Adipose tissue (tissue), 3 donors: ENCODE data around the gene C10orf95. TPM values are rescaled to one million over a fixed set of nuclear protein-coding genes. Genes with fewer than 3 reads are reported as not detected.
"Not testable (repeated sequence)": the region's sequence is repeated elsewhere in the genome, so short reads cannot be mapped to it uniquely, and the experiment has no call there.

Source experiments
- H3K27ac ChIP-seq: one replicate; pipeline ENCODE4 v1.5.1; 2013; ENCODE audit warnings: low read depth, low read length
- WGBS, 3 donors: extraction: QIAGEN DNeasy Blood & Tissue Kit; methylation state at CpG; one replicate each; pipeline ENCODE4 v1.1.7; 2013; 5-methylcytosine and 5-hydroxymethylcytosine counted together
- polyA plus RNA-seq, 3 donors: library from polyadenylated mRNA; stranded (reverse); fragments of 200-250 nt; gene quantifications; one replicate each; pipeline ENCODE4 v1.2.3, GENCODE V29; 2013
- donor health status: healthy with polysubstance abuse.
- donor health status: Bipolar disorder and iron deficiency.
- donor health status: healthy.

Gene C10orf95
- polyA plus RNA-seq, 3 donors, result 0.06 to 0.44 TPM; not detected in 1

DNA sequence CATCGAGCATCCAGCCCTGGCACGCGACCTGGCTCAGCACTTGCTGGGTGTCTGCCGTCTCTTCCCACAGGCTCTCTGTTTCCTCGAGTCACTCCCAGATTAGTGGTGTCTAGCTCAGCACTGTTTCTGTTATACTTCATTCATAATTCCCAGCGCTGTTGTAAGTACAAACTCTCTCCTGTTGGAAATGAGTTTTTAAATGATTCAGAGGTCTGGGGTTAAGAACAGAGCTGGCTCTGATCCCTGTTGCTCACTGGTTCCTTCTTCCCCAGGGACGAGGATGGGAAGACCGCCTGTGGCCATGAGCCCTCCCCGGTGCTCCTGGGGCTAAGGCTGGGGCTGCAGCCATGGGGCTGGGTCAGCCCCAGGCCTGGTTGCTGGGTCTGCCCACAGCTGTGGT is 17.3 kb upstream of the C10orf95 start:
- H3K27ac ChIP-seq, result no peak overlapping the region
- 52 to 86% (median 64%) methylated on average over 9 of the region's 9 CpGs for WGBS, 3 donors

DNA sequence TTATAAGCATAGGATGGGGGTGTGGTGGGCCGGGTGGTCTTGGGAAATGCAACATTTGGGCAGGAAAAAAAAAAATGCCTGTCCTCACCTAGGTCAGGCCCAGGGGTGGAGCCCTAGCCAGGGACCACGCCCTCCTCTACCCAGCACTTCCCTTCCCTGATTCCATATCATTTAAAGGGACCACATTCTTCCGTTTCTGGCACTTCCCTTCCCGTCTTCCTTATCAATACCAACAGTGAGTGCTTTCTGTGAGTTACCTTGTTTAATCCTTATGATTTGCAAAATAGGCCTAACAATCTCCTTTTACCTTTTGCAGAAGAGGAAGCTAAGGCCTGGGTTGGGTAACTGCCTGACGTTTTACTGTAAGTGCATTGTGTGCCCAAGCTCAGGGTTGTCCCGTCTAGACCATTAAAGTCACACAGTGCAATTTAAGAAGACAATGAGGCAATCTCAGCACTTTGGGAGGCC is 16.7 kb upstream of the C10orf95 start:
- no peak overlapping the region for H3K27ac ChIP-seq
- 30 to 43% (median 38%) methylated on average over 6 of the region's 6 CpGs for WGBS, 3 donors

DNA sequence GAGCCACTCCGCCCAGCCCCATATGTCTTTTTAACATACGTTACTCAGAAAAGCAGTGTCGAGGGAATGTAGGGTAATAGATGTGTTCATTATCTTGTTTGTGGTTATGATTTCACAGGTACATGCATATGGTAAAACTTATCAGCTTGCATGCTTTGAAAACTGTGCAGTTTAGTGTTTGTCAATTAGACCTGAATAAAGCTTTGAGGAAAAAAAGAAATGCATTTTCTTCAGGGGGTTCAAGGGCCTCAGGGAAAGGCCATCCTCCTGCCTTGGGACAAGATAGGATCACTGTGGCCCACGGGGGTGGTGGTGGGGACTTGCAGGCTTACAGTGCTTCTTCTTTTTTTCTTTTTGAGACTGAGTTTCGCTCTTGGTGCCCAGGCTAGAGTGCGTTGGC is 16.0 kb upstream of the C10orf95 start:
- 71 to 88% (median 83%) methylated on average over 6 of the region's 6 CpGs for WGBS, 3 donors

DNA sequence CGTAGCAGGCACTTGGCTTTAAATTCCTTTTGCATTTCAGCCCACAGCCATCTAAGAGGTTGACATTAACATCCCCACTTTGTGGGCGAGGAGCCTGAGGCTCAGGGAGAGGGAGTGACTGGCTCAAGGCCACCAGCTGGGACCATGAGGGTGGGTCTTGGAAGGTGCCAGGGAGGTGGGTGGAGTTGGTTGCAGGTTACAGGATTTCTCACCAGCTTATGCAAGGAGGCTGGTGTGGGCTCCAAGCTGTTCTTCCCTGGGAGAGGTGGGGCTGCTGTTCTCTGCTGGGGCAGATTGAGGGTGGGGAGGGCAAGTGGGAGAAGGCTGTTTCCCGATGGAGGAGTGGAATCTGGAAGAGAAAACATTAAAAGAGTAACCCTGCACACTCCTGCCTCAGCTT is 14.1 kb upstream of the C10orf95 start:
- H3K27ac ChIP-seq, result no peak overlapping the region
- WGBS, 3 donors, result 47 to 69% (median 68%) methylated on average over 3 of the region's 3 CpGs

More for the DNA sequence above, 16.0 kb upstream of the C10orf95 start:
- H3K27ac ChIP-seq, result no peak overlapping the region

DNA sequence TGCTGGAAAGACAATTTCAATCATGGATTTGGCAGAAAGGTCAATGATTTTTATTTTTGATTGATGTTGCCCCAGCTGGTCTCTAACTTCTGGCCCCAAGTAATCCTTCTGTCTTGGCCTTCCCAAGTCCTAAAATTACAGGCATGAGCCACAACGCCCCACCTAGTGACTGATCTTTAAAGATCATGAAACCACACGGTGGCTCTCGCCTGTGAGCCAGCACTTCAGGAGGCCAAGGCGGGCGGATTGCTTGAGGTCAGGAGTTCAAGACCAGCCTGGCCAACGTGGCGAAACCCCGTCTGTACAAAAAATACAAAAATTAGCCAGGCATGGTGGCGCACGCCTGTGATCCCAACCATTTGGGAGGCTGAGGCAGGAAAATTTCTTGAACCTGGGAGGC is 12.6 kb upstream of the C10orf95 start:
- WGBS, 3 donors, result 87 to 90% (median 88%) methylated on average over 10 of the region's 10 CpGs
- H3K27ac ChIP-seq, result no peak overlapping the region

DNA sequence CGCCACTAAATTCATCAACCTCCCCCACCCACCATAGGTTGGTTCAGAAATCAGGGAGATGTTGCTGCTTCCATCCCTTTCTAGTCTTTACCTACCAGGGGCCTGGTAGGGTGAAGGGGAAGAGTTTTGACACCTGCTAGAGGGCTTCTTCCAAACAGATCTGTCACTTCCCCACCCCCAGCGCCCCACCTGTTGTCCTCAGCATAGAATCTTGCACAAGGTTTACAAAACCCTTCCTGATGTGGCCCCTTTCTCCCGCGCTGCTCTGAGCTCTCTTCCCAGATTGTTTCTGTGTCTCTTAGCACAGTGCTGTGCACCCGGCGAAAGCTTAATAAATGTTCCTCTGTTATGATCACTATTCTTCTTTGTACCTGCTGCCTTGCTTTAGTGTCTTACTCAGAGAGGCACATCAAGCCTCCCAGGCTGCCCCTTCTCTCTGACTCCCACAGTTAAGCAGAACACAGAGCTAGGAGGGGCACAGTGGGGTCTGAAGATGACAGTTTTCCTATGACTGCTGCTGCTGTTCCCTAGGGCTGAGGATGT is 11.2 kb upstream of the C10orf95 start:
- H3K27ac ChIP-seq, result no peak overlapping the region
- 60 to 85% (median 68%) methylated on average over 6 of the region's 6 CpGs for WGBS, 3 donors

DNA sequence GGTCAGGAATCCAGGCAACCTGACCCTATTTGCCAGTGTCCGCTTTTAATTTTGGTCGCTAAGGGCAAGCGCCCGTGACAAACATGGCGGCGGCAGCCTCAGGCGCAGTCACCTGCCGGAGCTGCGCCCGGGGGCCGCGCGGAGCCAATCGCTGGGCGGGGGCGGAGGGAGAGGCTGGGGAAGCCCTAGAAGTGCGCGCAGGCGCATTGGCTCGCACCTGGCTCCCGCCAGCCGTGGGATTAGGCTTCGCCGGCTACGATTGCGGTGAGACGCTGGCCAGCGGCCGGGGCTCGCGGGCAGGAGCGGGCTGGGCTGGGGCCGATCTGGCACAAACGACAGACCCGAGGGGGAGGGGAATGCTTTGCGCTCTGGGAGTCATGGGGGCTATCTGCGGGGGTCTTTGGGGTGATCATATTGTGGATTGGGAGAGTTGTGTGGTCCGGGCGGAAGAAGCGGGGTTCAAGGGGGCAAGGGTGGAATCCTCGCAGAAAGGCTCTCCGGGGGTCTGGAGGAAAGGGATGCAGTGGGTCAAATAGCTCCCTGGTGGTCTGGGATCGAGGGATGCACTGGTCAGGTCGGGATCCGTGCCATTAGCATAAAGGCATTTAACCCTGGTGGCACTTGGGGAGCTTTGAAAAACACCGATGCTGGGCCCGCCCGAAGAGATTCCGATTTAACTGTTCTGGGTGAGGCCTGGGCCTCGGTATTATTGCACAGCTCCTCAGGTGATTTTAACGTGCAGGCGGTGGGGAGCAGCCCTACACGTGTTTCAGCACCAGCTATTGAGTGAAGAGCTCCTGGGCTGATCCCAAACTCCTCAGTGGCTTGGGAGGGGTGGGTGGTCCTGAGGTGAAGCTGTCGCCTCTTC is 10.1 kb upstream of the C10orf95 start:
- no peak overlapping the region for H3K27ac ChIP-seq
- 3 to 5% (median 4%) methylated on average over 47 to 54 of the region's 54 CpGs for WGBS, 3 donors

DNA sequence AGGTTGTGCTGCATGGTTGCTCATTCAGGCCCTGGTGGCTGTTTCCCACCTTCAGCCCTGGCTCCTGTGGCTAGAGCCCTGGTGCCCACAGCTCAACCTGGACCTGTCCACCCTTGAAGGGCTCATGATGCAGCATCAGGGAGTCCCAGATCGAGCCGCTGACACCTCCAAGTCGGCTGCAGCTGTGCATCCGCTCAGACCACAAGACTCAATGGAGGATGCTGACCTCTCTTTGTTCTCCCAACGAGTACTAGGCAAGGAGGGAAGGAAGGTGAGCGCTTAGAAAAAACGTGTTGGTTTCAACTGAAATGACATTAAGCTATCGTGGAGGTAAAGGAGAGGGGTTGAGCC is 9.5 kb upstream of the C10orf95 start:
- H3K27ac ChIP-seq, result no peak overlapping the region
- WGBS, 3 donors, result 19 to 24% (median 21%) methylated on average over 7 to 8 of the region's 8 CpGs

DNA sequence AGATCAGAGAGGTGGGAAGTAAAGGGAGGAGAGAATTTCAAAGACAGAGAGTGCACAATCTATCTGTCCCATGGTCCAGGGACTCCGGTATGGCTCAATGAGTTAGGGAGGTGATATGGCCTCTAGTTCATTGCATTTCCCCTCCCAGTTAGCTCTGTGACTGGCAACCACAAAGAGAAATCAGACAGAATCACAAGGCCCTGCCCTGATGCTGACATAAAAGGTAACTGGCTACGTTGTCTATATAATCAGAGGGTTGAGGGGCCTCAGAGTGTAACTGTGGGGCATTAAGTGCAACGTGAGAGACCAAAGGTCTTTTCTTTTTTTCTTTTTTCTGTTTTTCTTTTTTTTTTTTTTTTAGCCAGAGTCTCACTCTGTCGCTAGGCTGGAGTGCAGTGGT is 7.3 kb upstream of the C10orf95 start:
- 78 to 84% (median 81%) methylated on average over 4 of the region's 4 CpGs for WGBS, 3 donors
- H3K27ac ChIP-seq, result no peak overlapping the region

DNA sequence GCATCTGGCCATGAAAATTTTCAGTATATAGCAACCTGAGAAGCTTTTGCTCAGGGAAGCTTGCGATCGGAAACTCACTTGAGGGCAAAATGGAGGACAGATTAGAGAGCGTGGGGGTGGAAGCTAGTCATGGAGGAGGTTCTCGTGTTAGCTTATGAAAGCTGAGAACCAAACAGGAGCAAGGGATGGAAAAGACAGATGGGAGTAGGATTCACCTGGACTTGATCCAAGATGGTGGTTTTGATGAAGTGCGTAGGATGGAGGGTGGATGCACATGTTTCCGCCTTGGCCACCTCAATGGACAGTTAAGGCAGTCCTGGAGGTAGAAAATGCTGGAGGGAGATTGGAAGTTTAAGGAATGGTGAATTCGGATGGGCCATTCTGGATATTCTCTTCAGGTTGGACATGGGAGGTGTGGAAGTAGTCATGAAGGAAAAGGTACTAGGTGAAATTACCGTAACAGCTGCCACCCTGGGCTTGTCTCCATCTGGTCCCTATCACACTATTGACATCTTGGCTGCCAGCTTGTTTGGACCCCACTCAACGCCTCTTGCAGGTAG is 6.3 kb upstream of the C10orf95 start:
- 82 to 89% (median 85%) methylated on average over 9 of the region's 9 CpGs for WGBS, 3 donors
- H3K27ac ChIP-seq, result no peak overlapping the region

DNA sequence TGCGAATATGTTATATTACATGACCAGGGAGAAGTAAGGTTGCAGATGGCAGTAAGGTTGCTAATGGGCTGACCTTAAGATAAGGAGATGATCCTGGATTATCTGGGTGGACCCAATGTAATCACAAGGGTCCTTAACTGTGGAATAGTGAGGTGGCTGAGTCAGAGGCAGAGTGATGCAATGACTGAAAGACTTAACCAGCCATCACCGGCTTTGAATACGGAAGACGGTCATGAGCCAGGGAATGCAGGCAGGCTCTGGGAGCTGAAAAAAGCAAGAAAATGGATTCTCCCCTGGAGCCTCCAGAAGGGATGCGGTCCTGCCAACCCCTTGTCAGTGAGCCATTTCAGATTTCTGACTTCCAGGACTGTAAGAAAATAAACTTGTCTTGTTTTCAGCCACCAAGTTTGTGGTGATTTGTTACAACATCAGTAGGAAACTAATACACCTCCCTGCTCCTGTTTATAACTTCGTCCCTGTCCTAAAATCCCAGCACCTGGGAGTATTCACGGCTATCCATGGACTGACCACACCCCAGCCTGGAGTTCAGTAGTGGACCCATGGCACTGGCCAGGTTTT is 4.6 kb upstream of the C10orf95 start:
- WGBS, 3 donors, result 56 to 80% (median 65%) methylated on average over 7 of the region's 7 CpGs
- H3K27ac ChIP-seq, result no peak overlapping the region

DNA sequence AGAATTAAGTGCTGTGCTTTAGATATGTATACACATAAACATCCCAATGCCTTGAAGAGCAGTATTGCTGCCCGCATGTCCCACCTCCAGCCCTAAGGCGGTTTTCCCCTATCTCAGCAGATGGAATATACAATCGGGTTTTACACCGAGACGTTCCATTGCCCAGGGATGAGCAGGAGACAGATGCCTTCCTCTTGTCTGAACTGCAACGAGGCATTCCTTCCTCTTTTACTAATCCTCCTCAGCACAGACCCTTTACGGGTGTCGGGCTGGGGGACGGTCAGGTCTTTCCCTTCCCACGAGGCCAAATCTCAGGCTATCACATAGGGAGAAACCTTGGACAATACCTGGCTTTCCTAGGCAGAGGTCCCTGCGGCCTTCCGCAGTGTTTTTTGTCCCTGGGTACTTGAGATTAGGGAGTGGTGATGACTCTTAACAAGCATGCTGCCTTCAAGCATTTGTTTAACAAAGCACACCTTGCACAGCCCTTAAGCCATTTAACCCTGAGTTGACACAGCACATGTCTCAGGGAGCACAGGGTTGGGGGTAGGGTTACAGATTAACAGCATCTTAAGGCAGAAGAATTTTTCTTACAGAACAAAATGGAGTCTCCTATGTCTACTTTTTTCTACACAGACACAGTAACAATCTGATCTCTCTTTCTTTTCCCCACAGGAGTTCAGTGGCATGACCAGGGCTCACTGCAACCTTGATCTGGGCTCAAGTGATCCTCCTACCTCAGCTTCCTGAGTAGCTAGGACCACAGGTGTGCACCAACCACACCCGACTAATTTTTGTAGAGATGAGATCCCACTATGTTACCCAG is 3.5 kb upstream of the C10orf95 start:
- WGBS, 3 donors, result 67 to 78% (median 76%) methylated on average over 13 of the region's 13 CpGs
- not testable (repeated sequence) for H3K27ac ChIP-seq

DNA sequence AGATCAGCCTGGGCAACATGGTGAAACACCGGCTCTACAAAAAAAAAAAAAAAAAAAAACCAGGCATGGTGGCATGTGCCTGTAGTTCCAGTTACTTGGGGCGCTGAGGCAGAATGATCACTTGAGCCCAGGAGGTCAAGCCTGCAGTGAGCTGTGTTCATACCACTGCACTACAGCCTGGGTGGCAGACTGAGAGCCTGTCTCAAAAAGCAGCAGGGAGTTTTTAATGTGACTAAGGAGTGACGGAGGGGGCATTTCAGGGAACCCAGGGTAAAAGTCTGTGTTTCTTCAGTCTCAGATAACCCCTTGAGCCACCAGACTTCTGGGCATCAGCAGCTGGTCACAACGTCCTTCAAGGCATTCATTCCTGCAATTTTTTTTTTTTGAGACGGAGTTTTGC is 2.2 kb upstream of the C10orf95 start:
- WGBS, 3 donors, result 74 to 85% (median 78%) methylated on average over 5 of the region's 5 CpGs
- no peak overlapping the region for H3K27ac ChIP-seq

DNA sequence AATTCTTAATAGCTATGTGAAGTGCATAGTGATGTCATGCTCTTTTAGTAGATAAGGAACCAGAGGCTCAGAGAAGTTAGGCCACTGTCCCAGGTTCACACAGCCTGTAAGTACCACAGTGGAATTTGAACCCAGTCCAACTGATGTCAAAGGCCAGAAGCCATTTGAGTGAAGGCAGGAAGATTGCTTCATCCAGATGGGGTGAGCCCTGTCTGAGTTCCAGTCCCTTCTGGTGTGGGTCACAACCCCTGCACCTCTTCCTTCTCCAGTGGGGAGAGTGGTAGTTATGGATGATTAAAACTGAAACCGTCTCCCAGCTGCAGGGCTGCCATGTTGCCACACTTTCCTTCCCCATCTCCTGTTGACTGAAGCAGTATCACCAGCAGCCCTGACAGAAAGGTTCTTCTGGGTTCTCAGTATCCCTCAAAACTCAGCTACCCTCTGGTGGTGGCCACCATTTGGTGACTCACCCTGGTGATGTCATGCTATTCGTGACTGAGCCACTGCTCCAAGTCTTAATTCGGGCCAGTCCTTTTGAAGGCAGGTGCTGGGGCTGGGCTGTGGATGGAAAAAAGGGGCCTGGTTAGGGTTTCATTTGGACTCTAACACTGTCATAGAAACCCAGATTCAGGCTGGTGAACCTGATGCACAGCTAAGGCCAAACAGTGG is 1.5 kb upstream of the C10orf95 start:
- no peak overlapping the region for H3K27ac ChIP-seq
- 37 to 62% (median 39%) methylated on average over 3 of the region's 3 CpGs for WGBS, 3 donors

DNA sequence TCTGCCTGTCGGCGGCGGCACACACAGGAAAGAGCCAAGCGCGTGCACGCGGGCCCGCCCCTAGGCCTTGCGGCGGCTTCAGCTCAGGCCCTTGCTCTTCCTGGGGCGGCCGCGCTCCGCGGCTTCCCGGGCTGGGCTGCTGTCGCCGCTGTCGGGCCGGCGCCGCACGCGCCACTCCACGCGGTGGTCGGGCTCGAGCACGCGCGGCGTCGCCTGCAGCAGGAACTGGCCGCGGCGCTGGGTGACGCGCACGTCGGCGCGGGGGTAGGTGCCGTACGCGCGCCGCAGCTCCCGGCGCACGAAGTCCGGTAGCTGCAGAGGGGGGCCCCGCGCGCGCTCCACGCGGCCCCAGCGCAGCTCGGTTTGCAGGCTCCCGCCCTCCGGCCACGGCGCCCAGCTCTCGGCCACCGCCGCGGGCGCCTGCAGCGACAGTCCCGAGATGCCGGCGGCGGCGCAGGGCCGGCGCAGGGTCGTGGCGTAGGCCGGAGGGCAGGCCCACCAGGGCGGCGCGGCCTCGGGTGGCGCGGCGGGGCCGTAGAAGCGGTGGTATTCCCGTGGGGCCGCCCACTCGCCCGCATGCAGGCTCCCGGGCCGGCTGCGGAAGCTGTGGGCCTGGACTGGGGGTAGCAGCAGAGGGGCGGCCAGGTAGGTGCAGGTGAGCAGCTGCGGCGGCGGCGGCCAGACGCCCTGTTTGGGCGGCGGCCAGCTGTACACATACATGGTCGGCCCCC is 804 bp downstream of the C10orf95 start:
- H3K27ac ChIP-seq, result no peak overlapping the region
- 0 to 1% (median 0%) methylated on average over 54 to 104 of the region's 104 CpGs for WGBS, 3 donors

DNA sequence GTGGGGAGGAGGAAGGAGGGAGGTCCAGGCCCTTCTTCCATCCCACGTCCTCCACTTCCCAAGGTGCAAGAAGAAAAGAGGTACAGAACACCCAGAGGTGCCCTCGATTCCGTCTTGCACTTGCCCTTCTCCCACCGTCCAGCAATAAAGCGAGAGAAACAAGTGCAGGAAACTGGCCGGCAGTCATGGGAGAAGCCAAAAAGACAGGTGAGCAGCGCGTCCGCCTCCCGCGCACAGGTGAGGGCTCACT is 1.3 kb downstream of the C10orf95 start:
- no peak overlapping the region for H3K27ac ChIP-seq
- WGBS, 3 donors, result 0 to 1% (median 0%) methylated on average over 10 to 11 of the region's 11 CpGs

DNA sequence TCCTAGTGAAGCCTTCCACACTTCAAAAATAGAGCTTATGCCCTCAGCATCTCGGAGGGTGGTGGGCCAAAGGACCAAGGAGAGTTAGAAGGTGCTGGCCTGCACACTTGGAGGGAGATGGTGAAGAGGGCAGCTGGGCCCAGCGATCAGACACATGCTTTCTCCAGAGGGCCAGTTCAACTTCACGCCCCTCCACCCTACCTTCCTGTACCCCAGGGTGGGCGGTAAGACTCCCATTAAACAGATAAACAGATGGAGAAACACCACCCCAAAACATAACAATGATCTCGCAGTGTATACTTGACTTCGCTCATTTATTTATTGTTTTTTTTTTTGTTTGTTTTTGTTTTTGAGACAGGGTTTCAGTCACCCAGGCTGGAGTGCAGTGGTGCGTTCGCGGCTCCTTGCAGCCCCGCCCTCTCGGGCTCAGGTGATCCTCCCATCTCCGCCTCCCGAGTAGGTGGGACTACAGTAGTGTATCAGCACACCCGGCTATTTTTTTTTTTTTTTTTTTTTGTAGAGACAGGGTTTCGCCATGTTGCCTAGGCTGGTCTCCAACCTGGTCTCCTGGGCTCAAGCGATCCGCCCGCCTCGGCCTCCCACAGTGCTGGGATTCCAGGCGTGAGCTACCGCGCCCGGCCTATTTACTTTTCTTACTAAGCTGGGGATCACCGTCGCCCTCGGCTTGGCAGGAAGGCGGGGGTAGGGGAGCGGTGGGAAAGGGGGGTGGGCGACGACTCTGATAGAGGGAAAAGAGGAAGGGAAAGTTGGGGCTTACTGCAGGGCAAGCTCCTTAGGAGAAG is 1.8 kb downstream of the C10orf95 start:
- 5 to 9% (median 8%) methylated on average over 29 to 30 of the region's 30 CpGs for whole genome bisulfite sequencing, 3 donors
- no peak overlapping the region for H3K27ac ChIP-seq
